HEK293 (cell line): Measurements from ENCODE around the gene CLDN14.

Experiments used
- CTCF ChIA-PET: fragments of 350-600 bp; formaldehyde crosslinking; extraction: SDS; loops from one replicate; lab custom pipeline; 2021; ENCODE audit warnings: antibody characterized with exemption; lab: Yijun Ruan, JAX
- POLR2A ChIA-PET: fragments of 300-600 bp; formaldehyde crosslinking; extraction: SDS; loops from one replicate; lab custom pipeline; 2020; ENCODE audit warnings: antibody characterized with exemption, inconsistent platforms; lab: Yijun Ruan, JAX
- H3K27ac ChIP-seq: fragments of 200-500 bp; sonication (Bioruptor generic); 2 replicates; pipeline ENCODE4 v1.5.1; 2014; ENCODE audit warnings: low read depth, low read length, control low read depth, inconsistent platforms; ENCODE audit errors: extremely low read depth
- H3K36me3 ChIP-seq, 2 experiments: fragments of 200-500 bp in 1 of 2; sonication (Bioruptor generic) in 1 of 2; 1 replicate in 1 of 2; 2 replicates in 1 of 2; pipeline ENCODE4 v1.5.1; 2014 to 2017; ENCODE audit warnings: inconsistent platforms in 2 of 2, low read length in 2 of 2; ENCODE audit not compliant: control insufficient read depth in 2 of 2, insufficient read depth in 1 of 2
- H3K4me1 ChIP-seq: fragments of 200-500 bp; sonication (Bioruptor generic); 2 replicates; pipeline ENCODE4 v1.5.1; 2014; ENCODE audit warnings: mild to moderate bottlenecking, low read length, inconsistent platforms; ENCODE audit not compliant: control insufficient read depth, insufficient read depth
- H3K4me3 ChIP-seq: 2 replicates; pipeline ENCODE4 v1.5.1; 2011; ENCODE audit warnings: low read depth, mild to moderate bottlenecking, control low read depth, low read length, moderate library complexity
- H3K9me3 ChIP-seq: fragments of 200-500 bp; sonication (Bioruptor generic); 2 replicates; pipeline ENCODE4 v1.5.1; 2014; ENCODE audit warnings: low read depth, low read length, inconsistent platforms; ENCODE audit not compliant: control insufficient read depth, insufficient read depth
- ELK4 ChIP-seq: IDR thresholded peaks from 2 replicates; pipeline ENCODE4 v1.6.1; 2011; ENCODE audit warnings: mild to moderate bottlenecking, low read depth, low read length, borderline replicate concordance
- KLF9 ChIP-seq: fragments of 450-650 bp; formaldehyde crosslinking; IDR thresholded peaks from 2 replicates; pipeline ENCODE4 v1.5.1; 2016; ENCODE audit warnings: missing biosample characterization, missing genetic modification characterization, low read depth
- SCRT2 ChIP-seq: fragments of 450-650 bp; formaldehyde crosslinking; IDR thresholded peaks from 2 replicates; pipeline ENCODE4 v1.5.1; 2016; ENCODE audit warnings: missing biosample characterization, missing genetic modification characterization
- TSHZ1 ChIP-seq: fragments of 450-650 bp; formaldehyde crosslinking; IDR thresholded peaks from 2 replicates; pipeline ENCODE4 v1.5.1; 2016; ENCODE audit warnings: missing biosample characterization, missing genetic modification characterization, borderline replicate concordance
- WT1 ChIP-seq: fragments of 450-650 bp; formaldehyde crosslinking; IDR thresholded peaks from 2 replicates; pipeline ENCODE4 v1.5.1; 2016; ENCODE audit warnings: missing biosample characterization, missing genetic modification characterization
- YY2 ChIP-seq: fragments of 450-650 bp; formaldehyde crosslinking; IDR thresholded peaks from 2 replicates; pipeline ENCODE4 v1.5.1; 2016; ENCODE audit warnings: missing biosample characterization, missing genetic modification characterization
- ZBTB10 ChIP-seq: fragments of 450-650 bp; formaldehyde crosslinking; IDR thresholded peaks from 2 replicates; pipeline ENCODE4 v1.5.1; 2016; ENCODE audit warnings: missing biosample characterization, missing genetic modification characterization
- ZBTB44 ChIP-seq: fragments of 450-650 bp; IDR thresholded peaks from 2 replicates; pipeline ENCODE4 v1.5.1; 2018; ENCODE audit warnings: missing biosample characterization, mild to moderate bottlenecking, missing genetic modification characterization
- ZIC2 ChIP-seq: fragments of 450-650 bp; formaldehyde crosslinking; IDR thresholded peaks from 2 replicates; pipeline ENCODE4 v1.5.1; 2016; ENCODE audit warnings: missing biosample characterization, missing genetic modification characterization
- ZNF133 ChIP-seq: fragments of 450-650 bp; formaldehyde crosslinking; IDR thresholded peaks from 2 replicates; pipeline ENCODE4 v1.5.1; 2016; ENCODE audit warnings: missing biosample characterization, missing genetic modification characterization
- ZNF391 ChIP-seq: fragments of 450-650 bp; formaldehyde crosslinking; IDR thresholded peaks from 2 replicates; pipeline ENCODE4 v1.5.1; 2016; ENCODE audit warnings: low read depth, missing biosample characterization, missing genetic modification characterization, borderline replicate concordance
- ZNF473 ChIP-seq: fragments of 450-650 bp; formaldehyde crosslinking; IDR thresholded peaks from 2 replicates; pipeline ENCODE4 v1.5.1; 2017; ENCODE audit warnings: missing biosample characterization, missing genetic modification characterization
- ZNF600 ChIP-seq: fragments of 450-650 bp; formaldehyde crosslinking; IDR thresholded peaks from 2 replicates; pipeline ENCODE4 v1.5.1; 2016; ENCODE audit warnings: missing biosample characterization, missing genetic modification characterization
- ZNF645 ChIP-seq: fragments of 450-650 bp; formaldehyde crosslinking; IDR thresholded peaks from 2 replicates; pipeline ENCODE4; 2016; ENCODE audit warnings: missing biosample characterization, missing genetic modification characterization
- ZNF670 ChIP-seq: fragments of 450-650 bp; formaldehyde crosslinking; IDR thresholded peaks from 2 replicates; pipeline ENCODE4 v1.5.1; 2016; ENCODE audit warnings: missing biosample characterization, missing genetic modification characterization, low read depth
- ZNF692 ChIP-seq: fragments of 450-650 bp; formaldehyde crosslinking; IDR thresholded peaks from 2 replicates; pipeline ENCODE4 v1.5.1; 2016; ENCODE audit warnings: missing biosample characterization, missing genetic modification characterization
- ZNF837 ChIP-seq: fragments of 450-650 bp; formaldehyde crosslinking; IDR thresholded peaks from 2 replicates; pipeline ENCODE4 v1.5.1; 2016; ENCODE audit warnings: missing biosample characterization, missing genetic modification characterization
- ZSCAN16 ChIP-seq: fragments of 450-650 bp; formaldehyde crosslinking; IDR thresholded peaks from 2 replicates; pipeline ENCODE4 v1.5.1; 2016; ENCODE audit warnings: missing biosample characterization, missing genetic modification characterization
- TF ChIP-seq, protein P1 (sequence below): sonication (generic); formaldehyde crosslinking; IDR thresholded peaks from 2 replicates; pipeline ENCODE4 v1.8.1; 2022; ENCODE audit warnings: mild to moderate bottlenecking, moderate library complexity, missing genetic modification reagents
- TF ChIP-seq, protein P2 (sequence below): fragments of 450-650 bp; formaldehyde crosslinking; IDR thresholded peaks from 2 replicates; pipeline ENCODE4 v1.5.1; 2016; ENCODE audit warnings: missing biosample characterization, missing genetic modification characterization

CLDN14 gene

GRCh38 chr21:36508948-36509347 is 29.0 kb upstream of the CLDN14 start:
- no peak overlapping the region for H3K4me3 ChIP-seq
- POLR2A ChIA-PET = no interaction called here
- no peak overlapping the region for H3K27ac ChIP-seq
- TF ChIP-seq, protein P1, sequence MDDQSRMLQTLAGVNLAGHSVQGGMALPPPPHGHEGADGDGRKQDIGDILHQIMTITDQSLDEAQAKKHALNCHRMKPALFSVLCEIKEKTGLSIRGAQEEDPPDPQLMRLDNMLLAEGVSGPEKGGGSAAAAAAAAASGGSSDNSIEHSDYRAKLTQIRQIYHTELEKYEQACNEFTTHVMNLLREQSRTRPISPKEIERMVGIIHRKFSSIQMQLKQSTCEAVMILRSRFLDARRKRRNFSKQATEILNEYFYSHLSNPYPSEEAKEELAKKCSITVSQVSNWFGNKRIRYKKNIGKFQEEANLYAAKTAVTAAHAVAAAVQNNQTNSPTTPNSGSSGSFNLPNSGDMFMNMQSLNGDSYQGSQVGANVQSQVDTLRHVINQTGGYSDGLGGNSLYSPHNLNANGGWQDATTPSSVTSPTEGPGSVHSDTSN (CRISPR knock-in tag) = no peak
- TF ChIP-seq WT1 (tag by site-specific recombination) (no peak), SCRT2 (tag by site-specific recombination) (peak; percentile 58), TSHZ1 (no peak), KLF9 (tag by site-specific recombination) (no peak), ZNF473 (tag by site-specific recombination) (no peak), ZNF837 (tag by site-specific recombination) (no peak), ZNF600 (tag by site-specific recombination) (no peak)
- H3K4me1 ChIP-seq = no peaks in the 10 kb centered on the region
- CTCF ChIA-PET = interaction anchor here (1.2 to 1.6 kb wide), 2 partner anchors 121 to 418 kb away, joined by 3 to 6 read pairs; no protein-coding TSS in a partner anchor
- H3K36me3 ChIP-seq = no peaks in the 10 kb centered on the region
- no peaks in the 10 kb centered on the region for H3K9me3 ChIP-seq

GRCh38 chr21:36507397-36508018 is 27.6 kb upstream of the CLDN14 start:
- Histone ChIP-seq H3K27ac (no peak overlapping the region), H3K4me1 (peaks cover under 1% of the 10 kb centered on the region; the same call in 1 of the 2 replicates), H3K4me3 (no peak overlapping the region), H3K36me3 (no peaks in the 10 kb centered on the region), H3K9me3 (no peaks in the 10 kb centered on the region)
- ChIA-PET CTCF (interaction anchor here (1.2 to 1.6 kb wide), 2 partner anchors 29 to 123 kb away, joined by 3 read pairs; no protein-coding TSS in a partner anchor), POLR2A (no interaction called here)
- TF ChIP-seq, protein P2, sequence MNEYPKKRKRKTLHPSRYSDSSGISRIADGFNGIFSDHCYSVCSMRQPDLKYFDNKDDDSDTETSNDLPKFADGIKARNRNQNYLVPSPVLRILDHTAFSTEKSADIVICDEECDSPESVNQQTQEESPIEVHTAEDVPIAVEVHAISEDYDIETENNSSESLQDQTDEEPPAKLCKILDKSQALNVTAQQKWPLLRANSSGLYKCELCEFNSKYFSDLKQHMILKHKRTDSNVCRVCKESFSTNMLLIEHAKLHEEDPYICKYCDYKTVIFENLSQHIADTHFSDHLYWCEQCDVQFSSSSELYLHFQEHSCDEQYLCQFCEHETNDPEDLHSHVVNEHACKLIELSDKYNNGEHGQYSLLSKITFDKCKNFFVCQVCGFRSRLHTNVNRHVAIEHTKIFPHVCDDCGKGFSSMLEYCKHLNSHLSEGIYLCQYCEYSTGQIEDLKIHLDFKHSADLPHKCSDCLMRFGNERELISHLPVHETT = no peak
- TF ChIP-seq ZNF692 (tag by site-specific recombination) (no peak), ZNF391 (tag by site-specific recombination) (no peak), ZIC2 (tag by site-specific recombination) (no peak), ZNF670 (tag by site-specific recombination) (no peak), ZSCAN16 (tag by site-specific recombination) (no peak), ZNF645 (tag by site-specific recombination) (no peak), ZBTB44 (tag by site-specific recombination) (no peak), YY2 (tag by site-specific recombination) (no peak), ELK4 (no peak), ZNF133 (tag by site-specific recombination) (no peak), ZBTB10 (no peak)
